D721Med (cell line): ENCODE measurements around the gene CCDC192.
A peak's percentile ranks its signal among the peaks of the same experiment; 100 is the strongest.

Experiments
- DNase-seq: peaks from one replicate; pipeline ENCODE4 v3.0.0; 2011; ENCODE audit warnings: low spot score; ENCODE audit not compliant: insufficient read length
- FAIRE-seq: peaks from 2 replicates; lab custom pipeline; 2011; peaks lifted over from hg19 to GRCh38; lab: Jason Lieb, UNC
- CTCF ChIP-seq: IDR thresholded peaks from 2 replicates; pipeline ENCODE4 v1.5.1; 2012; ENCODE audit warnings: mild to moderate bottlenecking, control low read depth; ENCODE audit not compliant: insufficient read depth; ENCODE audit errors: missing control alignments

The CCDC192 gene

GRCh38 chr5:127893232-127893631 lies 190.0 kb downstream of the CCDC192 start:
- DNase-seq, result no peak
- no peak for TF ChIP-seq CTCF
- FAIRE-seq, result no peak

GRCh38 chr5:127894461-127894860 lies 191.3 kb downstream of the CCDC192 start:
- no peak for TF ChIP-seq CTCF
- DNase-seq (no peak), FAIRE-seq (no peak)

- FAIRE-seq, result no peak
- no peak for TF ChIP-seq CTCF
- no peak for DNase-seq
These were observed 195.5 kb downstream of the CCDC192 start for GRCh38 chr5:127898551-127899213.

GRCh38 chr5:127899214-127899610 lies 196.0 kb downstream of the CCDC192 start:
- no peak for FAIRE-seq
- no peak for TF ChIP-seq CTCF
- DNase-seq, result no peak

GRCh38 chr5:127906562-127907204 lies 203.5 kb downstream of the CCDC192 start:
- no peak for TF ChIP-seq CTCF
- DNase-seq (no peak), FAIRE-seq (no peak)

- no peak for TF ChIP-seq CTCF
- FAIRE-seq (peak; percentile 25), DNase-seq (no peak)
These were observed 204.7 kb downstream of the CCDC192 start for GRCh38 chr5:127907907-127908306.

- FAIRE-seq, result no peak
- DNase-seq, result no peak
These were observed 205.9 kb downstream of the CCDC192 start for GRCh38 chr5:127909066-127909465.

More at GRCh38 chr5:127909066-127909465, 205.9 kb downstream of the CCDC192 start:
- TF ChIP-seq CTCF, result peak; percentile 64
